ENCODE results near the gene EHD4.

EHD4 gene

DNA sequence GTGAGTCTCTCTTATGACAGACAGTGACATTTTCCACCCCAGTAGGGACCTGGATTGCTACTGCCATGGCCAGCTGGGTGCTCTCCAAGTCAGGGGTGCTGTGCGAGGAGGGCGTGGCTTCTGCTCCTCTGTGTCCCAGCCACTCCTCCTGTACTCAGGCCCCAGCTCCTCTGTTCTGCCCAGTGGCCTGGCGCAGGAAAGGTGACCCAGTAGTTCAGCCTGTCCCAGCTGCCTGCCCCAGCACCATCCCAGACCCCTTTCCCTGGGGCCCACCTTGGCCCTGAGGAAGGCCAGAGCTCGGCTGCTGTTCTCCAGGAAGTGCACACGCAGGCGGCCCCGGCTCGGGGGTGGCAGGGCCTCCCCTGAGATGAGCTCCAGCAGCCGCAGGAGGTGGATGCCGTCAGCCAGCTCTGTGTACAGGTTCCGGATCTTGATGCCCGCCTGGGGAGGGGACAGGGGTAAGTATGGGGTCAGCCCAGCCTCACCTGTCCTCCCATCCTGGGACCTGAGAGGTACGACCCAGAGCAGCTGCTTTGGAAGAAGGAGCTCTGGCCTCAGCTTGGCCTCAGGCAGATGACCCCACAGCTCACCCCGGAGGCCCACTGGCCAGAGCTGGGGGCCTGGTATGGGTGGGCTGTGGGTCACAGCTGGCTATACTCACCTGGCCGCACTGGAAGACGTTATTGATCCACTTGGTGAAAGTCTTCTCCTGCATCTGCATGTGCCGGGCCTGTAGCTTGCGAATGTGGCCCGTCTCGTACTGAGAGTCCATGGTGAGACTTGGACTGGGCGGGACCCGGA, 79.5 kb downstream of the EHD4 start:
- DNase-seq, result no peak

DNA sequence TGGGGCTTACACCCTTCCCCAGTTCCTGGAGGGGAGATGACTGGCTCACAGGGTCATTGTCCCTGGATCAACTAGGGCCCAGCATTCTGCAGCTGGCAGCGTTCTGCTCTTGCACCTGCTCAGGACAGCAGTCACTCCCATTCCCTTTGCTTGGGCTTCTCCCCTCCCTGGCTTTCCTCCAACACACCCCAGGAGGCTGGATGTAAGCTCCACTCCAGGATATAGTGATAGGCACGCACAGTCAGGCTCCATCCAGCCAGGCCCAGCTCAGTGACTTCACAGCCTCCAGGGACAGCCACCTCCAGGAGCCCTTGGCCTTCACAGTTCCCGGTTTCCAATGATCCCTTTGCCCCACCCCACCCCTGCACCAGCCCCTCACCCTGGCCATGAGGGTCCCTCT, 80.4 kb downstream of the EHD4 start:
- no peak for DNase-seq

DNA sequence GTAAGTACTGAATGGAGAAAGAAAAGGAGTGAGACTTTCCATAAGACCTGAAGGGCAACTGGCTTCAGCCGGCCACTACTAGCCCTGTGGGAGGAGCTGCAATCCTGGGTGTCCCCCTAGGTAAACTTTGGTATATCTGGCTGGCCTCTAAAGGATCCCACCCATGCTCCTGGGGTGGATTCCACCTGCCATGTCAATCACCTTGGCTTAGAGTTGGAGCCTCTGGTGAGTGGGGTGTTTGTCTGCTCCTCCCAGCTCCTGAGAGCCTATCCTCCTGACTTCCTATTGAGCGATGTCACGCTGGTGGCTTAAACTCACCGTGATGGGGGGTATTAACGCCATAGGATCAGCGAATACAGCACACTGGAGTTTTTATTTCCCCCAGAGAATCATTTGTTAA, 81.1 kb downstream of the EHD4 start:
- no peak for DNase-seq

DNA sequence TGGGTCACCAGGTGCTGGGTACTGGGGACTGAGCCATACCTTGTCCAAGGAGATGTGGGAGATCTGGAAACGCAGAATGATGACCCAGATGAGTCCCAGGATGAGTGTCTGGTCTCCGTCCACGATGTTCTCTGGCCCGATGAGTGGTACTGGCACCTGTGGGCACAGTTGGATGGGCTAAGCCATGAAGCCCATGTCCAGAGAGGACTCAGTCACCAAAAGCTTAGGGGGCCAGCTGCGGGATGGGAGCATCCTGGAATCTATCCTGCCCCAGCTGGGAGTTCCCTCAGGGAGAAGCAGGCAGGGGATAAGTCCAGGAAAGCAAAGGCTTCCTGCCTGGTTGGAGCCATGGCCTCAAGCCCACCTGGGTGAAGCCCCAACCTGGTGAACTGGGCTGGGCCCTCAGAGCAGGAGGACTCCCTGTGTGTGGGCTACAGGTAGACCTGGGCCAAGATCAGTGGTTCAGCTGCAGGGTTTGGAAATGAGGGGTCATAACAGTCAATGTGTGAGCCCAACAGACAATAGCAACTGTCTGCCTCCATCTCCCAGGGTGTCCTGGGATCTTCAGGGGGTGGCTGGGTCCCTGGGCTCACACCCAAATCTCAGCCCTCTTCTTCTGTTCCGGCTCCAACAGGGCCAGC, 82.2 kb downstream of the EHD4 start:
- no peak for DNase-seq

DNA sequence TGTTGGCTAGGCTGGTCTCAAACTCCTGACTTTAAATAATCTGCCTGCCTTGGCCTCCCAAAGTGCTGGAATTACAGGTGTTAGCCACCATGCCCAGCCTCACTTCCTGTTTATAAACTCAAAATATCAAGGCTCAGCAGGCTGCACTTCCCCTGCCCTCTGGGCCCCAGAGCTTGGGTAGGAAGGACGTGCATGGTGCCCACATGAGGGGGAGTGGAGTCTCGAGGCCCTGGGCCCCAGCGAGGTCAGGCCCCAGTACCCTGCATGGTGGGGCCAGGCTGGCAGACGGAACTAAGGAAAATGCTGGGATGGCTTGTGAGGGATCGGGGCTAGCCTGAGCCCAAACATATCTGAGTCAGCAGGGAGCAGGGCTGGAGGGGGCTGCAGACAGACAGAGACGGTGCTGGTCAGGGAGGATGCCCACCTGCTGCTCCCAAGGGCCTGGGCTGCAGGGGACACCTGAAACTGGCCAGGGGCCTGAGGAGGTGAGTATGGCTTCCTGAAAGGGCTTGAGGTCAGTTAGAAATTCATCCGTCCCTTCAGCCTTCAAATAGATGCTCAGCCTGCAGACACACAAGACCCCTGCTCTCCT, 83.6 kb downstream of the EHD4 start:
- no peak for DNase-seq

DNA sequence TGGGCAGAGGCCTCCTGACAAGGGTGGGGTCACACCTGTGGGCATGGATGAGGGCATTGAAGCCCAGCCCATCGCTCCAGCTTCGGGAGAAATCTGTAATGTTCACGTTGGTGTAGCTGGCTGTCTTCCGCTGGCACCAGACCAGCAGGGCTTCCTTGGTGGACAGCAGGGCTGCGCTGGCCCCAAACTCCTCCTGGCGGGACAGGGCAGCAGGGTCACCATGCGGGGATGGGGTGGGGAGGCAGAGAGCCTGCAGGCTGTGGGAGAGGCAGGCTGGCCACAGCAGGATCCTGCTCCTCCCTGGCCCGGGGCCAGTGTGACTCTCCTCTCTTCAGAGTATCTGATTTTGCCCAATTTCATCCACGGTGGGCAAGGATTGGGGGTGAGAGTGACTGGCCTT, 84.5 kb downstream of the EHD4 start:
- no peak for DNase-seq

DNA sequence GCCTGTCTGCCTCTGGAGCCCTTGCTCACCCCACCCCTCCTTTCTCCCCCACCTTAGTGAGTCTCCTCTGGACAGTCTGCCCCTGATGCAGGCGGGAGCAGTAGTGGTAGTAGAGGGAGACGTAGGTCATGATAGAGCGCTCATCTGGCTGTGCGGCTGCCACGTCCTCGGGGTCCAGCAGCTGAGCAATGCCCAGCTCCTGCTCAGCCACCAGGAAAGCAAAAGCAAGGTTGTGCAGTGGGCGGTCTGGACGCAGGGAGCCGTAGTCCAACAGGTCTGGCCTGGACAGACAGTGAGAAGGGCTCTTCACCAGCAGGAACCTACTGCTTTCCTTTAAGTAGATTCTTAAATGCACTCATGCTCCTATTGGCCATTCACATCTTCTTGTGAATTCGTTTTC, 85.2 kb downstream of the EHD4 start:
- no peak for DNase-seq

DNA sequence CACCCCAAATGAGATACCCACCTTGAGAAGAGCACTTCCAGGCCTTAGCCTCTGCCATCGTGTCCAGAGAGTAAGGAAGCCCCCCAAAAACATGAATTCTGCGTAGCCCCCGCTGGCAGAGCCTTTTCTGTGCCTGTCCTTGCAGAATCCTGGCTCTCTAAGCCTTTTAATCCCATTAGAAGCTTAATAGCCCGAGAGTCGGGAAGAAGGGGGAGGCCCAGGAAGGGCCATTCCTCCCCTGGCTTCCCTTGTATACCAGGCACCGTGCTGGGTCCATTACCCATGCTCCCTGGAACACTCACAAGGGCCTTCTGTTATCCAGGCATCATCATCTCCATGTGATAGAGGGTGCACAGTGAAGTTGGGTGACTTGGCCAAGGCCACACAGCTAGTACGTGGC, 85.6 kb downstream of the EHD4 start:
- no peak for DNase-seq

DNA sequence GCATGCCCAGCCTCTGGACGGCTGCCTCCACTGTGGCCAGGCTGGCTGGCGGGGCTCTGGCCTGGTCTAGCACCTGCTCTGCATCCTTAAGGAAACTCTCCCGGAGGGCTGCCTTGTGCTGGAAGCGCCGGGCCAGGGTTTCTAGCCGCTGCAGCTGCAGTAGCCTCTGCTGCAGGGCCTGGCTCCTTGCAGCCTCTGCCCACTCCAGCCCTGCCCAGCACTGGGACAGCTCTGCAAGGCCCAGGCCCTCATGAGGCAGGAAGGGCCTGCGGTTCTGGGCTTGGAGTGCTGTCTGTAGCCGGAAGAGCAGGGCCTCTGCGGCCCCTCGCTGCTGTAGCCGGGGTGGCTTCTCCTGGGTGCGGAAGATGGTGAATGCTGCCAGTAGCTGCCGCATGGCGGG, 86.5 kb downstream of the EHD4 start:
- DNase-seq, result no peak

DNA sequence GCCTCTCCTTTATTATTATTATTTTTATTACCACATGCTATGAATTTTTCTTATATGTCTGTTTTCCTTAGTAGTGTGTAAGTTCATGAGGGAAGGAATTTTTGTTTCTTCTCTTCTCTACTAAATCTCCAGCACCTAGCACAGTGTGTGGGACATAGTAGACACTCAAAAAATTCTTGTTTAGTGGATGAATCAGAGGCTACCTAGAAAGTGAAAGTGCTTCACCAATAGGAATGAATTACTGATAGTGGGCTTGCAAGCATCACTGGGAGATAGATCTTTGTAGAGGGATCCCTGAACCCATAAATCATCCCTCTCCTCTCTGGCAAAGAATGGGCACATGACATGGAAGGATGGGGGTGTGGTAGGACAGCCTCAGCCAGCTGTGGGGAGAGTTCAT, 87.0 kb downstream of the EHD4 start:
- no peak for DNase-seq

DNA sequence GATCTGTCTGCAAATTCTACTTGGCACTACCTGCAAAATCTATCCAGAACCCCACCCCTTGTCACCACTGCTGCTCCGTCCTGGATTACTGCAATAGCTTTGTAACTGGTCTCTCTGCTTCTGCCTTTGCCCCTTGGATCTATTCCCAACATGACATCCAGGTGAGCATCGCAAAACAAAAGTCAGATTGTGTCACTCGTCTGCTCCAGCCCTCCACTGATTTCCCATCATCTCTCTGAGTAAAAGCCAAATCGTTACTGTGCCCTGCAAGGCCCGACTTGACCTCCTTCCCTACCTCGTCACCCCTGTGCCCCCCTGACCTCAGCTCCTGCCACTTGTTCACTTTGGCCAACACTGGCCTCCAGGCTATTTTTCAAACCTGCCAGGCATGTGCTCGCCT, 87.9 kb downstream of the EHD4 start:
- no peak for DNase-seq

DNA sequence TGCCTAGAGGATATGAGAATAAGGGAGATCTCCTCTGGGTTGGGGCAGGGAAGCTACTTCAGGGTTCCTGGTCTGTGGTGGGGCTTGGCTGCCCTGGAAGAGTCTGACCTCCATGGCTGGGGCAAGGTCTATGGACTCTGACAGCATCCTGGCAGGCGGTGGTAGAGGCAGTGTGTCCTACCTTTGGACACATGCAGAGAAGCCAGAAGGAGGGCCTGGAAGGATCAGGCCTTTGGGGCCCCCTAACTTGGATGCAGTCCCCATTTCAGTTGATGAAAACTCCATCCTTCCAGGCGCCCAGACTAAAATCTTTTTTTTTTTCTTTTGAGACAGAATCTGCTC, 88.9 kb downstream of the EHD4 start:
- no peak for DNase-seq

DNA sequence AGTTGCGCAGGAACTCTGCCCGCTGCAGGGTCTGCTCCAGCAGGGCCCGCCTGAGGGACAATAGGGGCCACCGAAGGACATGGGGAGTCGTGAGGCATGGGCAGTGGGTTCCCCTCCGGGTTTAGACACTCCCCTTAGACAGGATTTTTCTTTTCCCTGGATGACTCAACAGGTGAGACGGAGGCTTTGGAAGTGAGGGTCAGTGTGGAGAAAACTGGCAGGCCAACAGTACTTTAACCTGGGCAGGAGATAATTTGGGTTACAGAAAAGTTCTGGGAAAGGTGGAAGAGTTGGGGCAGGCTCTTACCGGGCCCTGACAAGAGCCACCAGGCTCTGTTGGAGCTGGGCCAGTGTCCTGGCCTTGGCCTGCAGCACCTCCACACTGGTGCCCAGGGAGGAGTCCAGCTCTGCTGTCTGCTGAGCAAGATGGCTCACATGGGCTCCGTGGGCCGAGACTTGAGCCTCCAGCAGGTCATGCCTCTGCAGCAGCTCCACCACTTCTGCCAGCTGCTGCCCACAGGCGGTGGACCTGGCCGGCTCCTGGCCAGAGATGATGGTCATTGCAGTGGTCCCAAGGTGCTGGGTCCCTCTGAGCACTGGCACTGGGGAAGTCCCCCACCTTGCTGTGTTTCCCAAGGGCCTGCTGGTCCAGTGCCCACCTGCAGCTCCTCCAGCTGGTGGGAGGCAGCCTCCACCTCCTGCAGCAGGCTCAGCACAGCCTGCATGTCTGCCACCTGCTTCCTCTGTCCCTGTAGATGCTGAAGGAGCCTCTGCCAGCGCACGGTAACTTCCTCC, 89.5 kb downstream of the EHD4 start:
- DNase-seq, result no peak

DNA sequence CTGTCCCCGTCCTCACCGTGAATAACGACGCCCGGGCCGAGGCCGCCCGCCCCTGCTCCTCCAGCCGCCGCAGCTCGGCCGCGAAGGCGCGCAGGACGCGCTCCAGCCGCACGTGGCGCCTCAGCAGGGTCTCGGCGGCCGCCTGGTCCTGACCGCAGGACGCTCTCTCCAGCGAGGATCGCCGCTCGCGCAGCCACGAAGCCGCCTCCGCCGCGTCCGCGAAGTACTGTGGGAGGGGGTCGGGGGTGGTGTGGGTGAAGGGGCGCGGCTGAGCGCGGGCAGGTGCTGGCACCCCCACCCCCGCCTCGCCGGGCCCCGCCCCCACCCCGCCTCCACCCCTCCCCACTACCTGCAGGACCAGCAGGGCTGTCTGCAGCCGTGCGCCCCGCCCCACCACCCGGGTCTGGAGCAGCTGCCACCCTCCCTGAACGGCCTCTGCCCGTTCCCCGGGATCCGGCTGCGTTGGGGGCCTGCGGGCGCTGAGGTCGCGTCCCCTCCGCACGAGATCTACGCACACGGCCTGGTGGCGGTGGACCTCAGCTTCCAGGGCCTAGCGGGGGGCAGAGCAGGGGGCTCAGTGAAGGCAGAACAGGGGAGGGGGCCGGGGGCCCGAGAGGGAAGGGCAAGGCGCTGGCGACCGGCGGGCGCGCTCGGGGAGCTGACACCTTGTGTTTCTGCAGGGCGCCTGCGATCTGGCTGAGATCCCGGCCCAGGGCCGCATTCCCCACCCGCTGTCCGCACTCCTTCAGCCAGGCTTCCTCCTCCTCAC, 90.3 kb downstream of the EHD4 start:
- no peak for DNase-seq

DNA sequence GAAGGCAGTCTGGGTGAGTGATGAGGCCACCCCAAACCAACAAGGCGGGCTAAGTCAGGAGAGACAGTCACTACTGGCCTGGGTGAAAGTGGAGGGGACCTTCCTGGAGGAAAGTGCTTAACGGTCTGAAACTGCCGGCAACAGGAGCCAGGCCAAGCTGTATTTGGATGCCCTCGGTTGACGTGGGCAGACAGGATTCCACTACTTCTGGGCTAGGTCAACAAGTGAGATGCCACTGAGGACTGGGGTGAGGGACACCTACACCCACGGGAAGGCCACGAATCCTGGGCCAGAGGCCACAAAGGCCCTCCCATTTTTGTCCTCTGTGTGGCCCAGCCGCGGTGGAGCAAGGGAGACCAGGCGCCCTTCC, 90.8 kb downstream of the EHD4 start:
- DNase-seq, result no peak

DNA sequence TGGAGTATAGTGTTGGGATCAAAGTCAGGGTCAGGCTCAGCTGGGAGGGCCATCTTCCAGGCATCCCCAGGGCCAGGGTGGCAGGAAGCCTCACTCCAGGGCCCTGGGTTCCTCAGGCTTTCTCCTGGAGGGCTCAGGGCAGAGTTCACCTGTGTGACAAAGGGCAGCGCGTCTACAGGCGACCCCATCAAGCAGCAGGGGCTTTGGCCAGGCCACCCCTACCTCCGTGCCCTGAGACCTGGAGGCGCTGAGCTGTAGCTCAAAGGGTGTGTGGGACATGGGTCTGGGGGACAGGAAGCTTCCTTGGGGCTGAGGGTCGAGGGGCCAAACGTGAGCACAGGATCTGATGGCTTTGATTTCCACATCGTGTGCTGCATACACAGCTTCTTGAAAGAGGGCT, 91.3 kb downstream of the EHD4 start:
- no peak for DNase-seq

DNA sequence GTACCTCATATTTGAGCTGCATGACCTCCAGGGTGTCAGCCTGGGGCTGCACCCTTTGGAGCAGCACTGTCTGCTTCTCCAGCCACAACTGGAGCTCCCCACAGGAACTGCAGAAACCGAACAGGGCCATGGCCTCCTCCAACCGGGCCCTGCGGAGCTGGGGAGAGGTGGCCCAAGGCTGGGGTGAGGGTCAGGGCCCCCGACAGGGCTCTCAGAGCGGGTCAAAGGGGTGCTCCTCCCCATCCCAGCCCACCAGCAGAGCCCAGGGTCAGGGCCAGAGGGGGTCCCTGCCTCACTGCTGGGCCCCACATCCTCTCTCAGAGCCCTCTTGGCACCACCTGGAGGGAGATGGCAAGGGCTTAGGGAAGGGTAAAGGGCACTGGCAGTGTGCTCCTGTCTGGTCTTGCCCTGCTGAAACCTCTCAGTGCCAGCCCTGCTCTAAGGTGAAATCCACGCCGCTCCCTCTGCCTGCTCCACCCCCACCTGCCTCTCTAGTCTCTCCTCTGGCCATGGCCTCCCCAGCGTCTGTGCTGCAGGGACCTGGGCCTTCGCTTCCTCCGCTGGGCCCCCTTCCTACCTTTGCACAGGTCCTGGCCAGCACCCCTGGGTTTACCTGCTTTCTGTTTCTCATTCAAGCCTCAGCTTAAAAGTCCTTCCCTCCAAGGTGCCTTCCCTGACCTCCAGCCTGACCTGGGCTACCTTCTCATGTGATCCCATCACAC, 92.0 kb downstream of the EHD4 start:
- DNase-seq, result no peak

DNA sequence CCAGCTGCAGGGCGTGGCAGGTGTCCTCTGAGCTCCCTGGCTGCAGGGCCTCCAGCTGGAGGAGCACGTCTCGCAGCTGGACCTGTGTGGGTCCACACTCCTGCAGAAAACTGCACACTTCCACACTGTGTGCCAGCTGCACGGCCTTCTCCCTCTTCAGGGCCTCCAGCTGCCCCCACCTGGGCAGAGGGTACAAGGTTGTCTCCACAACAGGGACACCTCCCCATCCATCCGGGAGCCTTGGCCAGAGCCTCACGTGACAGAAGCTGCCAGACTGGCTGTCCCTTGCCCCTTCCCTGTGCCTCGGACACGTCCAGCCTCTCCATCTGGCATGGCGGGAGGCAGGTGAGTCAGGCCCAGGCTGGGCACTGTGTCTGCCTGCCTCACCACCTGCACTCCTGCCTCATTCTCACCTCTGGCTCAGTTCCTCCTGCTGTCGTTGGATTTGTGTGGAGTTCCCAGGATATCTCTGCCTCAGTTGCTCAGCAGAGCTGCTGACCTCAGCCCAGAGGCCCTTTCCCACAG, 93.0 kb downstream of the EHD4 start:
- no peak for DNase-seq

DNA sequence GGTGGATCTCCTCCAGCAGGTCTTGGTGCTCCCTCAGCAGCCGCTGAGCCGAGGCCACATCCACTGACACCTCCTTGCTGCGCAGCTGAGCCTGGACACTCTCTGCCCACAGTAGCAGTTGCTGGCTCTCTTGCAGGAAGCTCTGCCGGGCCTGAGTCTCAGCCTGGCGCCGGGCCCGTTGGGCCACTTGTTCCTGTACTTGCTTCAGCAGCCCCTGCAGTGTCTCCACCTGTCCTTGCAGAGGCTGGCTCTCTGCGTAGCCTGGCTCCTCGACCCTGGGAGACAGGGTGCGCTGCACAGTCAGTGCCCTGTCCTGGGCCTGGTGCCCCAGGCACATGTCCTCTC, 94.0 kb downstream of the EHD4 start:
- no peak for DNase-seq

DNA sequence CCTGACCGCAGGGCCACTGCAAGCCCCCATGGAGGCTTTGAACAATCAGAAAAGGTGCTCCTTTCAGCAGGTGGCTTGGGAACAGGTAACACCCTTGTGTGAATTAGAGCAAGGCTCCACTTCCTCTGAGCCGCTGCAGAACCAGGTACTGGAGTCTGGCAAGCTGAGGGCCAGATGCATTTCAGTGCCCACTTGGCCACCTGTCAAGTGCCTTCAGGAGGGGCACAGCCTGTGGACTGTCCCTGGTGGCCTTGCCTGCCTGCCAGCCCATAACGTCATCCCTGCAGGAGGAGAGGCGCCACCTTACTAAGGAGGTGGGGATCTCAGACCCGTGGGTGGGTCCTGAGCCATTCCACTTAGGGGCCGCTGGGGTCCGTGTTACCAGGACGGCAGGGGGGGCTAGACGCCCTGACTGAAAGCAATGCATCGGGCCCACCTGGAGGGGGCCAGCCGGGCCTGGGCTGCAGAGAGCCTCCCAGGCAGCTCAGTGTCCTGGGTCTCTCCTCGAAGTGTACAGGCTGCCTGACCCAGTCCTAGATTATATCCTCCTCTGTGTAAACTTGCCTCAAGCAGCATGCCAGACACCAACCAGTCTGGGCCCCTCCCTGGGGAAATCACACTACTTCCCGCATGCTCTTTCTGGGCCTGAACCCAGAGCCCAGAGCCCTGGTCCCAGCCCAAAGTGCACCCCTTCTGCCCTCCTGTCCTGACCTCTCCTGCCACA, 94.6 kb downstream of the EHD4 start:
- no peak for DNase-seq

DNA sequence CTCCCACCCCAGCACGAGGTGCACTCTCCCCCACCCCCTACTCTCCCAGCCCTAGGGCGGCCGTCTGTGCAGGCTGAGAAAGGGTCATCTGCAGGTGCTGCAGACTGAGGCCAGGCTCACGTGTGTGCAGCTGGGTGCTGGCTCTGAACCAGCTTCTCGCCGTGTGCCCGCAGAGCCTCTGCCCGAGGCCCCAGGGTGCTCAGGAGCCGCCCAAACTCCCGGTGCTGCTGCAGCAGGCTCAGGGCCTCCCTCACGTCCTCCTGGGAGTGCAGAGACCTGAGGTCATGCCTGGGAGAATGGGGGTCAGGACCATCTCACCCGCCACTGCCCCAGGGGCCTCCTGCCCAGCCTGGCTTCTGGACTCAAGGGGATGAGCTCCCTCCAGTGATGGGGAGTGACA, 95.7 kb downstream of the EHD4 start:
- DNase-seq, result no peak

DNA sequence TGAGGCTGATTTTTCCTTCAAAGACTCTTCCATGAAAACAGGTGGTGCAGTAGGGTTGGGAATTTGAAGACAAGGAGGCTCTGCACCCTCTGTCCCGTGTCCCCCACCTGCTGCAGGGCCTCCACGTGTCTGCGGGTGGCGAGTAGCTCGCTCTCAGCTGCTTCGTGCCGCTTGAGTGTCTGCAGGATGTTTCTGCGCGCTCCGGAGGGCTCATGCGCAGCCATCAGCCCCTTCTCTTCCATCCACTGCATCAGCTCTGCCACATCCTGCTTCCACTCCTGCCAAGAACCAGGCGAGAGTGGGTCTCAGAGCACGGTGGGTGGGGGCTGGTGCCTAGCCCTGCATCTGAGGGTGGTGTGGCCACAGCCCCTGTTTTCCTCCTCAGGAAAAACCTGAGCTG, 96.3 kb downstream of the EHD4 start:
- no peak for DNase-seq

All from fibroblast of upper back skin (primary cell).